ENCODE data around the gene SMAD3. TPM values are rescaled to one million over a fixed set of nuclear protein-coding genes. Genes with fewer than 3 reads are reported as not detected.
A peak's percentile ranks its signal among the peaks of the same experiment; 100 is the strongest.

SMAD3 gene
- total and polyA plus RNA-seq, 2 donors (not counting 1 experiment from before 2014, with no cell fraction given), result 55.9 to 163 TPM

DNA sequence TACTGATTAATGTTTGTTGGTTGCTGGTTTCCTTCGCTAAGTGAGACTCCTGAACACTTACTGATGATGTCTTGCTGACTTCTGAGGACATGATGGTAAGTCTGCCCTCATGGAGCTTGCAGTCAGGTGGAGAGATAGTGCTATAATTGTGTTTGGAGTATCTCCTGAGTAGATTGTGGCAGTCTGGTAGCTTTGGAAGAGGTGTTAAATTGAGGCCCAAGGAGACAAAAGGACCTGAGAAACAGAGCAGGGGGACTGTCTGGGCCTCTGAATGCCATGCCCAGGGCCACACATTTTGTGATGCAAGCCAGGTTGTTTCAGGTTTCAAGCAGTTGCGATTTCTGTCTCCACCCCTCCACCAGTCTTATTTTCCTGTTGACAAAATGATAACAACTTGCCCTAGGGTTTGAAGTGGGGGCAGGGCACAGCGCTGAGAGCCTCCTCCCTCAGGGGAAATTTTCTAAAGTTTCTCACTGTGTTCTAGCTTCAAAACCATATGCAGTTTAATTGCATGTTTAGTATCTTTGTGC, 16.7 kb downstream of the SMAD3 start:
- no peak for TF ChIP-seq EZH2 (IDR thresholded peaks at IDR 0.05; ENCODE audit: borderline replicate concordance, insufficient read depth, low read depth, low read length, poor library complexity, severe bottlenecking)
- TF ChIP-seq, protein P1, sequence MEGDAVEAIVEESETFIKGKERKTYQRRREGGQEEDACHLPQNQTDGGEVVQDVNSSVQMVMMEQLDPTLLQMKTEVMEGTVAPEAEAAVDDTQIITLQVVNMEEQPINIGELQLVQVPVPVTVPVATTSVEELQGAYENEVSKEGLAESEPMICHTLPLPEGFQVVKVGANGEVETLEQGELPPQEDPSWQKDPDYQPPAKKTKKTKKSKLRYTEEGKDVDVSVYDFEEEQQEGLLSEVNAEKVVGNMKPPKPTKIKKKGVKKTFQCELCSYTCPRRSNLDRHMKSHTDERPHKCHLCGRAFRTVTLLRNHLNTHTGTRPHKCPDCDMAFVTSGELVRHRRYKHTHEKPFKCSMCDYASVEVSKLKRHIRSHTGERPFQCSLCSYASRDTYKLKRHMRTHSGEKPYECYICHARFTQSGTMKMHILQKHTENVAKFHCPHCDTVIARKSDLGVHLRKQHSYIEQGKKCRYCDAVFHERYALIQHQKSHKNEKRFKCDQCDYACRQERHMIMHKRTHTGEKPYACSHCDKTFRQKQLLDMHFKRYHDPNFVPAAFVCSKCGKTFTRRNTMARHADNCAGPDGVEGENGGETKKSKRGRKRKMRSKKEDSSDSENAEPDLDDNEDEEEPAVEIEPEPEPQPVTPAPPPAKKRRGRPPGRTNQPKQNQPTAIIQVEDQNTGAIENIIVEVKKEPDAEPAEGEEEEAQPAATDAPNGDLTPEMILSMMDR (IDR thresholded peaks at IDR 0.05), result no peak
- peak overlapping the region in 1 of 5 experiments; percentile 60 for H3K4me3 ChIP-seq (ENCODE audit: control extremely low read depth in 1 of 5, extremely low read depth in 1 of 5, insufficient read depth in 1 of 5, low read depth in 2 of 5, low read length in 4 of 5)
- peak overlapping the region; percentile 92 to 97 for H3K27ac ChIP-seq (ENCODE audit: low read length in 2 of 2)
- H3K4me1 ChIP-seq (ENCODE audit: control insufficient read depth in 2 of 2, insufficient read depth in 2 of 2, low read length in 2 of 2), result peaks cover 96 to 100% of the 10 kb centered on the region in 2 donors
- Mint-ChIP-seq H3K4me3 (peak overlapping the region; percentile 87), H3K4me1 (peaks cover 97% of the 10 kb centered on the region), H3K9me3 (ENCODE audit: insufficient read depth) (no peaks in the 10 kb centered on the region), H3K27ac (peak overlapping the region; percentile 97), H3K27me3 (no peaks in the 10 kb centered on the region)
- H3K27me3 ChIP-seq (replicated peaks in 1 of 4; ENCODE audit: control extremely low read depth in 1 of 4, control insufficient read depth in 3 of 4, insufficient read depth in 4 of 4, low read length in 3 of 4), result no peaks in the 10 kb centered on the region
- H2AFZ ChIP-seq (ENCODE audit: insufficient read depth, low read depth, low read length, poor library complexity, severe bottlenecking), result no peak overlapping the region
- POLR2A ChIA-PET, result interaction anchor here (0.8 to 6.6 kb wide), 11 partner anchors 9 to 67 kb away, joined by 3 to 54 read pairs (median 4); partner anchors contain the start of gene SMAD3
- peaks cover 91% of the 10 kb centered on the region for H3K79me2 ChIP-seq (ENCODE audit: control insufficient read depth, insufficient read depth, low read length)
- DNase-seq, result peak; percentile 79
- peak overlapping the region; percentile 58 for H3K9ac ChIP-seq (ENCODE audit: low read length)
- 100% methylated on average over 1 of the region's 3 CpGs for WGBS (ENCODE audit: insufficient coverage)
- CTCF ChIA-PET, result interaction anchor here (0.9 to 10.8 kb wide), 9 partner anchors 10 to 136 kb away, joined by 3 to 109 read pairs (median 20); partner anchors contain the start of gene SMAD3
- intact Hi-C loops (cut with micrococcal nuclease), result loop anchor here (2.0 to 10.0 kb wide), 4 partner anchors 19 to 703 kb away; partner anchors contain the start of genes AAGAB and IQCH
- peaks cover 0 to 4% of the 10 kb centered on the region in 2 experiments for H3K36me3 ChIP-seq (replicated peaks in 1 of 2; ENCODE audit: control extremely low read depth in 1 of 2, control insufficient read depth in 1 of 2, extremely low read depth in 1 of 2, insufficient read depth in 2 of 2, low read length in 1 of 2)
- H3K9me3 ChIP-seq (ENCODE audit: control extremely low read depth in 1 of 3, control insufficient read depth in 2 of 3, insufficient read depth in 1 of 3, low read length in 2 of 3), result peaks cover 0 to 8% (median 0%) of the 10 kb centered on the region in 3 donors
- ATAC-seq (ENCODE audit: low read depth), result peak; percentile 13
- peak overlapping the region; percentile 86 for H3K4me2 ChIP-seq (replicated peaks; ENCODE audit: low read depth, low read length, poor library complexity, severe bottlenecking)
- H4K20me1 ChIP-seq (ENCODE audit: control insufficient read depth, insufficient read depth, low read length, poor library complexity, severe bottlenecking), result no peaks in the 10 kb centered on the region
